KMS-11 (cell line): Measurements from ENCODE around the gene ZNF532.

Experiments
- H2AFZ ChIP-seq: fragments of 200-600 bp; sonication (generic); 2 replicates; pipeline ENCODE4 v1.6.1; 2016; ENCODE audit warnings: antibody characterized with exemption, mixed run types, low read depth
- H3K27ac ChIP-seq: fragments of 200-600 bp; sonication (generic); 2 replicates; pipeline ENCODE4 v1.6.1; 2016; ENCODE audit warnings: mild to moderate bottlenecking, mixed run types
- H3K27me3 ChIP-seq: fragments of 200-600 bp; sonication (generic); 2 replicates; pipeline ENCODE4 v1.6.1; 2017; ENCODE audit warnings: mild to moderate bottlenecking, low read depth, mixed run types, moderate library complexity; ENCODE audit not compliant: insufficient read depth
- H3K36me3 ChIP-seq: fragments of 200-600 bp; sonication (generic); 2 replicates; pipeline ENCODE4 v1.6.1; 2017; ENCODE audit warnings: mild to moderate bottlenecking, mixed run types; ENCODE audit not compliant: insufficient read depth
- H3K4me1 ChIP-seq: fragments of 200-600 bp; sonication (generic); 2 replicates; pipeline ENCODE4 v1.6.1; 2016; ENCODE audit warnings: mild to moderate bottlenecking, low read depth, mixed run types; ENCODE audit not compliant: poor library complexity, severe bottlenecking
- H3K4me2 ChIP-seq: fragments of 200-600 bp; sonication (generic); 2 replicates; pipeline ENCODE4 v1.7.0; 2016; ENCODE audit warnings: mild to moderate bottlenecking, mixed run types
- H3K4me3 ChIP-seq: fragments of 200-600 bp; sonication (generic); IDR thresholded peaks from 2 replicates; pipeline ENCODE4 v1.6.1; 2017; ENCODE audit warnings: low read depth, low read length, mixed read lengths; ENCODE audit not compliant: insufficient read depth
- H3K79me2 ChIP-seq: fragments of 200-600 bp; sonication (generic); 2 replicates; pipeline ENCODE4 v1.6.1; 2016; ENCODE audit warnings: low read depth, mixed run types; ENCODE audit not compliant: insufficient read depth
- H3K9ac ChIP-seq: fragments of 200-600 bp; sonication (generic); 2 replicates; pipeline ENCODE4 v1.6.1; 2016; ENCODE audit warnings: mild to moderate bottlenecking, mixed run types
- H4K20me1 ChIP-seq: fragments of 200-600 bp; sonication (generic); 2 replicates; pipeline ENCODE4 v1.6.1; 2016; ENCODE audit warnings: mild to moderate bottlenecking, mixed run types; ENCODE audit not compliant: insufficient read depth
- CTCF ChIP-seq: fragments of 200-600 bp; sonication (generic); conservative IDR thresholded peaks from 2 replicates; pipeline ENCODE4 v1.6.1; 2017; ENCODE audit warnings: low read depth, mild to moderate bottlenecking, antibody characterized with exemption, low read length, moderate library complexity, mixed read lengths

ZNF532 gene

GRCh38 chr18:58865033-58865590, 435 bp downstream of the ZNF532 start:
- Histone ChIP-seq H3K27ac (peak overlapping the region; percentile 64), H4K20me1 (no peaks in the 10 kb centered on the region), H2AFZ (no peak overlapping the region), H3K79me2 (no peaks in the 10 kb centered on the region), H3K27me3 (no peaks in the 10 kb centered on the region), H3K4me2 (peak overlapping the region; percentile 14), H3K4me3 (no peak overlapping the region), H3K4me1 (peaks cover 34% of the 10 kb centered on the region), H3K9ac (peak overlapping the region; percentile 87; the same call in 1 of the 2 replicates), H3K36me3 (no peaks in the 10 kb centered on the region)
- no peak for TF ChIP-seq CTCF

DNA sequence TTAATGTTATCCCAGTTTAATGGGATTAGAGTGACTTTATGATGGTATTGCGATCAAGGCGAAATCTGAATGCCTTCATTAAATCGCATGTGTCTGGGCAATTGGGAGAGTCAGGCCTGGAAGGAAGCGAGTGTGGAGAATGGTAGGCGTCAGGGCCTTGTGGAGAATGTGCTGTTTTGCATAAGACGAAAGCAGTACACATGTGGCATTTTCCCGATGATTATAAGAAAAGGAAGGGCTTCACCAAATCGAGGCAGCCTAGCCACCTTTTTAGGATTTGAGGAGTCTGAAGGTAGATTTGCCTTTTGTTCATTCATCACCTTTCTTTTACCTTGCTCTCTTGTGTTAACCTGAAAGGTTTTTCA, 1.0 kb downstream of the ZNF532 start:
- no peak overlapping the region for H3K27ac ChIP-seq
- no peak overlapping the region for H3K4me3 ChIP-seq
- no peak overlapping the region for H2AFZ ChIP-seq
- H3K9ac ChIP-seq, result no peak overlapping the region
- no peak for TF ChIP-seq CTCF
- H4K20me1 ChIP-seq, result no peaks in the 10 kb centered on the region
- H3K79me2 ChIP-seq, result no peaks in the 10 kb centered on the region
- H3K4me2 ChIP-seq, result no peak overlapping the region
- H3K4me1 ChIP-seq, result peaks cover 31% of the 10 kb centered on the region
- no peaks in the 10 kb centered on the region for H3K36me3 ChIP-seq
- H3K27me3 ChIP-seq, result no peaks in the 10 kb centered on the region

- H3K4me2 ChIP-seq, result no peak overlapping the region
- no peak overlapping the region for H3K27ac ChIP-seq
- H4K20me1 ChIP-seq, result no peaks in the 10 kb centered on the region
- H3K4me1 ChIP-seq, result peaks cover 26% of the 10 kb centered on the region
- H2AFZ ChIP-seq, result no peak overlapping the region
- no peak overlapping the region for H3K9ac ChIP-seq
- no peaks in the 10 kb centered on the region for H3K36me3 ChIP-seq
- H3K27me3 ChIP-seq, result no peaks in the 10 kb centered on the region
- TF ChIP-seq CTCF, result no peak
- no peak overlapping the region for H3K4me3 ChIP-seq
- no peaks in the 10 kb centered on the region for H3K79me2 ChIP-seq
Measured at GRCh38 chr18:58866066-58866772, 1.5 kb downstream of the ZNF532 start.

DNA sequence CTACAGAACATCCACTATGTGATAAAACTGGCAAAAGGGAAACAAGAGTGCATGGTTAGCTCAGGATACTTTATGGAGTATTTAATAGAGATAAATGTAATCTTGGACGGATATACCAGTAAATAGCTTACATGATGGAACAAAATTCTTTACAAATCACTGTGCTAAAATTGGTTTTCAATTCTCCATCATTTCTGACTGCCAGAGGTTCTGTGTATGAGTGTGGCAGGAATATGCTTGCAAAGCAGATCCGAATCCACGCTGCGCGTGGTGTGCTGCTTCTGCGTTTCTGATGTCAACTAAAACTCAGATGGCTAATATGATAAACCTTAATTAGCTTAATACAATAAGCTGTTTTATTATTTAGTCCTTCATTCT, 2.1 kb downstream of the ZNF532 start:
- Histone ChIP-seq H3K27me3 (no peaks in the 10 kb centered on the region), H3K9ac (no peak overlapping the region), H2AFZ (no peak overlapping the region), H3K4me3 (no peak overlapping the region), H3K27ac (no peak overlapping the region), H3K79me2 (no peaks in the 10 kb centered on the region), H4K20me1 (no peaks in the 10 kb centered on the region), H3K4me1 (peaks cover 20% of the 10 kb centered on the region), H3K36me3 (no peaks in the 10 kb centered on the region), H3K4me2 (no peak overlapping the region)
- no peak for TF ChIP-seq CTCF
